H1 (cell line): ENCODE measurements around the gene HARS2. TPM values are rescaled to one million over a fixed set of nuclear protein-coding genes. Genes with fewer than 3 reads are reported as not detected.
"Not testable (repeated sequence)": the region's sequence is repeated elsewhere in the genome, so short reads cannot be mapped to it uniquely, and the experiment has no call there.

Experiments
- CTCF ChIA-PET: fragments of 300-600 bp; sonication (Branson Sonifier 250); formaldehyde crosslinking; loops from one replicate; lab custom pipeline; 2021; ENCODE audit not compliant: partially characterized antibody; lab: Charles Lee
- POLR2A ChIA-PET: fragments of 300-600 bp; sonication (Branson Sonifier 250); formaldehyde crosslinking; loops from one replicate; lab custom pipeline; 2021; ENCODE audit warnings: inconsistent platforms; ENCODE audit not compliant: partially characterized antibody; lab: Charles Lee
- DNase-seq, 2 experiments: peaks; one replicate each; pipeline versions ENCODE4 v3.0.0 to v3.0.0-alpha.2; 2010 to 2022; ENCODE audit warnings: low spot score in 2 of 2, low read depth in 1 of 2, mixed read lengths in 1 of 2
- FAIRE-seq: peaks from 2 replicates; lab custom pipeline; 2011; peaks lifted over from hg19 to GRCh38; lab: Jason Lieb, UNC
- H2AFZ ChIP-seq: 2 replicates; pipeline ENCODE4 v1.8.1; 2012; ENCODE audit warnings: low read length, inconsistent platforms
- H2AK5ac ChIP-seq: 2 replicates; pipeline ENCODE4 v1.6.1; 2013; ENCODE audit warnings: low read depth, low read length
- H2BK120ac ChIP-seq: replicated peaks from 2 replicates; pipeline ENCODE3; 2013; ENCODE audit warnings: low read depth, low read length, inconsistent platforms
- H2BK12ac ChIP-seq: 2 replicates; pipeline ENCODE4 v1.6.1; 2013; ENCODE audit warnings: low read depth, low read length
- H2BK15ac ChIP-seq: 2 replicates; pipeline ENCODE4 v1.6.1; 2013; ENCODE audit warnings: low read length
- H2BK20ac ChIP-seq: 2 replicates; pipeline ENCODE4 v1.6.1; 2013; ENCODE audit warnings: low read length
- H2BK5ac ChIP-seq: 2 replicates; pipeline ENCODE4 v1.6.1; 2013; ENCODE audit warnings: low read depth, low read length
- H3K14ac ChIP-seq: 2 replicates; pipeline ENCODE4 v1.6.1; 2013; ENCODE audit warnings: inconsistent platforms; ENCODE audit not compliant: insufficient read length
- H3K18ac ChIP-seq: 2 replicates; pipeline ENCODE4 v1.6.1; 2013; ENCODE audit warnings: low read length; ENCODE audit errors: extremely low read depth
- H3K23ac ChIP-seq: 2 replicates; pipeline ENCODE4 v1.6.1; 2013; ENCODE audit warnings: inconsistent platforms; ENCODE audit not compliant: insufficient read length
- H3K23me2 ChIP-seq: 2 replicates; pipeline ENCODE4 v1.6.1; 2013; ENCODE audit warnings: low read depth, low read length
- H3K27ac ChIP-seq: 2 replicates; pipeline ENCODE4 v1.6.1; 2011; ENCODE audit warnings: low read depth, low read length, inconsistent platforms
- H3K27me3 ChIP-seq, 4 experiments: replicated peaks in 1 of 4; 1 replicate in 1 of 4; 2 replicates in 3 of 4; pipeline versions ENCODE4 v1.6.1 to v1.8.1; 2011 to 2013; ENCODE audit warnings: low read length in 3 of 4, mild to moderate bottlenecking in 3 of 4, inconsistent platforms in 2 of 4, mixed read lengths in 2 of 4, moderate library complexity in 1 of 4; ENCODE audit not compliant: control insufficient read depth in 3 of 4, insufficient read depth in 3 of 4; ENCODE audit errors: extremely low read depth in 1 of 4
- H3K36me3 ChIP-seq, 4 experiments: 2 replicates each; pipeline versions ENCODE4 v1.6.1 to v1.8.1; 2011 to 2013; ENCODE audit warnings: mild to moderate bottlenecking in 4 of 4, low read length in 3 of 4, moderate library complexity in 2 of 4, control low read depth in 1 of 4, inconsistent platforms in 1 of 4; ENCODE audit not compliant: insufficient read depth in 4 of 4, control insufficient read depth in 2 of 4
- H3K4ac ChIP-seq: replicated peaks from 2 replicates; pipeline ENCODE3; 2013; ENCODE audit warnings: low read length, low read depth, mixed read lengths, inconsistent platforms; ENCODE audit not compliant: insufficient read length
- H3K4me1 ChIP-seq, 4 experiments: replicated peaks in 1 of 4; 1 replicate in 1 of 4; 2 replicates in 3 of 4; pipeline versions ENCODE4 v1.6.1 to v1.8.1; 2011 to 2013; ENCODE audit warnings: low read length in 3 of 4, inconsistent platforms in 2 of 4, mixed read lengths in 1 of 4; ENCODE audit not compliant: insufficient read depth in 4 of 4, control insufficient read depth in 3 of 4
- H3K4me2 ChIP-seq, 2 experiments: 2 replicates each; pipeline versions ENCODE4 v1.6.1 to v1.8.1; 2011 to 2013; ENCODE audit warnings: low read depth in 2 of 2, low read length in 2 of 2, control low read depth in 1 of 2, inconsistent platforms in 1 of 2, mild to moderate bottlenecking in 1 of 2; ENCODE audit not compliant: insufficient read depth in 1 of 2
- H3K4me3 ChIP-seq, 4 experiments: fragments of 200-600, 300-600 bp in 1 of 4; sonication (generic), shearing (Covaris generic), sonication (Bioruptor Twin) in 1 of 4; 2 replicates each; pipeline versions ENCODE4 v1.5.1 to v1.8.1; 2011 to 2016; ENCODE audit warnings: low read length in 4 of 4, low read depth in 3 of 4, control low read depth in 2 of 4, inconsistent platforms in 2 of 4, mild to moderate bottlenecking in 2 of 4, mixed read lengths in 1 of 4, moderate library complexity in 1 of 4; ENCODE audit not compliant: insufficient read depth in 2 of 4; ENCODE audit errors: extremely low read depth in 1 of 4
- H3K56ac ChIP-seq: replicated peaks from 2 replicates; pipeline ENCODE3; 2013; ENCODE audit warnings: low read depth, mild to moderate bottlenecking, mixed read lengths, low read length, inconsistent platforms; ENCODE audit not compliant: insufficient read length
- H3K79me1 ChIP-seq: 2 replicates; pipeline ENCODE4 v1.6.1; 2013; ENCODE audit warnings: low read depth, low read length, control low read depth
- H3K79me2 ChIP-seq, 2 experiments: 2 replicates each; pipeline versions ENCODE4 v1.6.1 to v1.8.1; 2012 to 2013; ENCODE audit warnings: low read length in 2 of 2, mild to moderate bottlenecking in 2 of 2, inconsistent platforms in 1 of 2; ENCODE audit not compliant: insufficient read depth in 2 of 2, control insufficient read depth in 1 of 2
- H3K9ac ChIP-seq, 4 experiments: replicated peaks in 1 of 4; 1 replicate in 1 of 4; 2 replicates in 3 of 4; pipeline versions ENCODE4 v1.6.1 to v1.8.1; 2011 to 2013; ENCODE audit warnings: low read depth in 3 of 4, low read length in 3 of 4, control low read depth in 2 of 4, mild to moderate bottlenecking in 2 of 4, moderate library complexity in 2 of 4, inconsistent platforms in 1 of 4; ENCODE audit errors: extremely low read depth in 1 of 4
- H3K9me3 ChIP-seq, 2 experiments: 2 replicates each; pipeline versions ENCODE4 v1.6.1 to v1.8.1; 2012 to 2013; ENCODE audit warnings: mild to moderate bottlenecking in 2 of 2, moderate library complexity in 2 of 2, control low read depth in 1 of 2, inconsistent platforms in 1 of 2, low read depth in 1 of 2, low read length in 1 of 2, mixed read lengths in 1 of 2; ENCODE audit not compliant: insufficient read depth in 2 of 2
- H4K20me1 ChIP-seq, 2 experiments: replicated peaks in 1 of 2; 2 replicates each; pipeline versions ENCODE3 to v1.8.1; 2011 to 2013; ENCODE audit warnings: inconsistent platforms in 2 of 2, low read length in 2 of 2, mild to moderate bottlenecking in 1 of 2; ENCODE audit not compliant: insufficient read depth in 2 of 2, control insufficient read depth in 1 of 2
- H4K5ac ChIP-seq: 2 replicates; pipeline ENCODE4 v1.6.1; 2013; ENCODE audit warnings: low read length, low read depth, mixed read lengths, inconsistent platforms; ENCODE audit not compliant: insufficient read length
- H4K8ac ChIP-seq: 2 replicates; pipeline ENCODE4 v1.8.0; 2013; ENCODE audit warnings: mild to moderate bottlenecking, moderate library complexity, low read length, inconsistent platforms; ENCODE audit not compliant: insufficient read depth; ENCODE audit errors: extremely low read depth
- H4K91ac ChIP-seq: replicated peaks from 2 replicates; pipeline ENCODE3; 2013; ENCODE audit warnings: low read length, mixed read lengths, inconsistent platforms; ENCODE audit not compliant: insufficient read length
- WGBS, 2 experiments: shearing (Covaris generic) in 1 of 2; methylation state at CpG; one replicate each; pipeline versions ENCODE4 v1.1.6 to v1.1.7; 2013 to 2015; ENCODE audit warnings: low lambda C conversion rate in 2 of 2, mixed read lengths in 2 of 2, inconsistent platforms in 1 of 2, low coverage in 1 of 2, missing lambda C conversion rate in 1 of 2; ENCODE audit not compliant: insufficient replicate concordance in 2 of 2, insufficient coverage in 1 of 2, insufficient read length in 1 of 2; ENCODE audit errors: extremely low coverage in 1 of 2, missing lambda C conversion rate in 1 of 2; 5-methylcytosine and 5-hydroxymethylcytosine counted together
- polyA plus RNA-seq, 7 experiments: library from polyadenylated mRNA; depleted of rRNA in 3 of 7; stranded (reverse) in 5 of 7; unstranded in 2 of 7; fragments of >200 nt in 5 of 7; fragments of 200-250 nt in 2 of 7; gene quantifications; 1 replicate in 5 of 7; 2 replicates in 1 of 7; 4 replicates in 1 of 7; pipeline versions ENCODE4 v1.2.1 to v1.2.3, GENCODE V29; 2011 to 2013; ENCODE audit warnings: missing spikeins in 2 of 7, mixed read lengths in 2 of 7
- total RNA-seq: library from RNA; stranded (reverse); fragmentation: NEBNext Ultra II Directional; extraction: Animal tissue kit (Norgen Biotek cat#: 25700); gene quantifications from 2 replicates; pipeline ENCODE4 v1.2.1, GENCODE V29; 2021

The HARS2 gene
- total and polyA plus RNA-seq, 2 of the 8 experiments (the other 6 are each of a cell fraction or from before 2014, with no cell fraction given), result 16.1 to 23.1 TPM

DNA sequence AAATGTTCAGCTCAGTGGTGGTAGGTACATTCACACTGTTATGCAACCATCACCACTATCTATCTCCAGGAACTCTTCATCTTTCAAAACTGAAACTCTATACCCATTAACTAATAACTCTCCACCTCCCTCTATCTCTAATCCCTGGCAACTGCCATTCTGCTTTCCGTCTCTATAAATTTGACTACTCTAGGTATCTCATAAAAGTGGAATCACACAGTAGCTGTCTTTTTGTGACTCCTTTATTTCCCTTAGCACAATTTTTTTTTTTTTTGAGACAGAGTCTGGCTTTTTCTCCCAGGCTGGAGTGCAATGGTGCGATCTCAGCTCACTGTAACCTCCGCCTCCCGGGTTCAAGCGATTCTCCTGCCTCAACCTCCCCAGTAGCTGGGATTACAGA is 30.1 kb downstream of the HARS2 start:
- not testable (repeated sequence) for H4K8ac ChIP-seq, H2AK5ac ChIP-seq, H4K5ac ChIP-seq, DNase-seq, H3K79me1 ChIP-seq, H3K4me2 ChIP-seq, H3K23ac ChIP-seq, H2BK12ac ChIP-seq, H4K20me1 ChIP-seq, H4K91ac ChIP-seq, H3K27me3 ChIP-seq, FAIRE-seq, H2BK120ac ChIP-seq, H3K14ac ChIP-seq, H3K4ac ChIP-seq, H3K27ac ChIP-seq, H3K4me3 ChIP-seq, H3K18ac ChIP-seq, H3K9ac ChIP-seq, H2BK20ac ChIP-seq, H3K79me2 ChIP-seq, H2BK5ac ChIP-seq, H3K23me2 ChIP-seq, H2AFZ ChIP-seq, H3K56ac ChIP-seq, H3K9me3 ChIP-seq, H2BK15ac ChIP-seq, H3K4me1 ChIP-seq, H3K36me3 ChIP-seq
- CTCF ChIA-PET, result interaction anchor here (0.8 to 1.8 kb wide), 7 partner anchors 11 to 174 kb away, joined by 3 to 8 read pairs (median 4); partner anchors contain the start of genes EIF4EBP3 and PCDHA1
- POLR2A ChIA-PET, result interaction anchor here (1.4 kb wide), 1 partner anchor 10 kb away, joined by 11 read pairs; no protein-coding TSS in a partner anchor
- WGBS, 2 experiments, result 83% methylated on average over 5 of the region's 5 CpGs; no CpG with 5 or more reads in 1 of the 2 experiments
